A673 (cell line): ENCODE results near the gene TBC1D2B.
"Not testable (repeated sequence)": the region's sequence is repeated elsewhere in the genome, so short reads cannot be mapped to it uniquely, and the experiment has no call there.

Experiments
- EZH2 ChIP-seq: fragments of 200-600 bp; sonication (generic); IDR thresholded peaks from 2 replicates; pipeline ENCODE4 v1.6.1; 2017; ENCODE audit warnings: borderline replicate concordance, low read depth, mild to moderate bottlenecking, mixed read lengths, antibody characterized with exemption, low read length; ENCODE audit not compliant: poor library complexity, severe bottlenecking
- TF ChIP-seq, protein P1 (sequence below): fragments of 300-800, 200-600 bp; sonication (generic); conservative IDR thresholded peaks from 2 replicates; pipeline ENCODE4 v1.5.1; 2017; ENCODE audit warnings: low read depth, mild to moderate bottlenecking, antibody characterized with exemption, low read length, moderate library complexity, mixed read lengths

DNA sequence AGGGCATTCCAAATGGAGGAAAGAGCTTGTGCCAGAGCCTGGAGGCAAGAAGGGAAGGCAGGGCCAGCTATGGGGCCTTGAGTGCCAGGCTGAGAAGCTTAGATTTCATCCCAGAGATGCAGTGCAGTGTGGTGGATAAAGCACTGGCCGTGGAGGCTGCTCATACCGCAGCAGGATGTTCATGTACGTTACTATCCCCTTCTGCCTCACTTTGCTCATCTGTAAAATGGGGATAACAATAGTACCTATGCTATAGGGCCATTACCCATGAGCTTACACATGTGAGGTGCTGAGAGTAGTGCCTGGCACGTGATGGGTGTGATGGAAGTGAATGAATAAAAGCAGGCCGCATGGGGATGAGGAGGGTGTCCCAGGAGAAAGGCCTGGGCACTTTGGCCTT is 96.8 kb downstream of the TBC1D2B start:
- TF ChIP-seq, protein P1, sequence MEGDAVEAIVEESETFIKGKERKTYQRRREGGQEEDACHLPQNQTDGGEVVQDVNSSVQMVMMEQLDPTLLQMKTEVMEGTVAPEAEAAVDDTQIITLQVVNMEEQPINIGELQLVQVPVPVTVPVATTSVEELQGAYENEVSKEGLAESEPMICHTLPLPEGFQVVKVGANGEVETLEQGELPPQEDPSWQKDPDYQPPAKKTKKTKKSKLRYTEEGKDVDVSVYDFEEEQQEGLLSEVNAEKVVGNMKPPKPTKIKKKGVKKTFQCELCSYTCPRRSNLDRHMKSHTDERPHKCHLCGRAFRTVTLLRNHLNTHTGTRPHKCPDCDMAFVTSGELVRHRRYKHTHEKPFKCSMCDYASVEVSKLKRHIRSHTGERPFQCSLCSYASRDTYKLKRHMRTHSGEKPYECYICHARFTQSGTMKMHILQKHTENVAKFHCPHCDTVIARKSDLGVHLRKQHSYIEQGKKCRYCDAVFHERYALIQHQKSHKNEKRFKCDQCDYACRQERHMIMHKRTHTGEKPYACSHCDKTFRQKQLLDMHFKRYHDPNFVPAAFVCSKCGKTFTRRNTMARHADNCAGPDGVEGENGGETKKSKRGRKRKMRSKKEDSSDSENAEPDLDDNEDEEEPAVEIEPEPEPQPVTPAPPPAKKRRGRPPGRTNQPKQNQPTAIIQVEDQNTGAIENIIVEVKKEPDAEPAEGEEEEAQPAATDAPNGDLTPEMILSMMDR: not testable (repeated sequence)
- TF ChIP-seq EZH2: not testable (repeated sequence)
